H9 (cell line): Measurements from ENCODE around the gene AIF1L. TPM values are rescaled to one million over a fixed set of nuclear protein-coding genes. Genes with fewer than 3 reads are reported as not detected.
A peak's percentile ranks its signal among the peaks of the same experiment; 100 is the strongest.

Source experiments
- DNase-seq: peaks from one replicate; pipeline ENCODE4 v3.0.0-alpha.2; 2017
- H2AFZ ChIP-seq: one replicate; pipeline ENCODE4 v1.6.1; 2013; ENCODE audit warnings: mild to moderate bottlenecking, low read length, control low read depth, moderate library complexity
- H2AK5ac ChIP-seq: 2 replicates; pipeline ENCODE4 v1.6.1; 2013; ENCODE audit warnings: low read length, control low read depth, mixed read lengths; ENCODE audit not compliant: insufficient read length
- H2BK120ac ChIP-seq: one replicate; pipeline ENCODE4 v1.6.1; 2013; ENCODE audit warnings: low read depth, mild to moderate bottlenecking, low read length, control low read depth, inconsistent platforms; ENCODE audit not compliant: poor library complexity, severe bottlenecking
- H2BK12ac ChIP-seq: 2 replicates; pipeline ENCODE4 v1.6.1; 2013; ENCODE audit warnings: low read length, control low read depth, mixed read lengths, low read depth; ENCODE audit not compliant: insufficient read length
- H2BK15ac ChIP-seq: 2 replicates; pipeline ENCODE4 v1.6.1; 2013; ENCODE audit warnings: low read depth, low read length, control low read depth
- H2BK20ac ChIP-seq: one replicate; pipeline ENCODE4 v1.6.1; 2013; ENCODE audit warnings: low read depth, mild to moderate bottlenecking, low read length, control low read depth, inconsistent platforms; ENCODE audit not compliant: poor library complexity, severe bottlenecking
- H2BK5ac ChIP-seq: 2 replicates; pipeline ENCODE4 v1.6.1; 2013; ENCODE audit warnings: low read length, control low read depth, mixed read lengths; ENCODE audit not compliant: insufficient read length
- H3K14ac ChIP-seq: 2 replicates; pipeline ENCODE4 v1.6.1; 2013; ENCODE audit warnings: low read length, control low read depth; ENCODE audit not compliant: insufficient read depth
- H3K18ac ChIP-seq: 2 replicates; pipeline ENCODE4 v1.6.1; 2013; ENCODE audit warnings: low read depth, mild to moderate bottlenecking, mixed read lengths, low read length, control low read depth; ENCODE audit not compliant: insufficient read length
- H3K23ac ChIP-seq: 2 replicates; pipeline ENCODE4 v1.6.1; 2013; ENCODE audit warnings: low read length, control low read depth, mixed read lengths, low read depth; ENCODE audit not compliant: insufficient read length
- H3K23me2 ChIP-seq: 2 replicates; pipeline ENCODE4 v1.6.1; 2013; ENCODE audit warnings: low read depth, mild to moderate bottlenecking, mixed read lengths, low read length, control low read depth; ENCODE audit not compliant: insufficient read length, poor library complexity, severe bottlenecking
- H3K27ac ChIP-seq: 2 replicates; pipeline ENCODE4 v1.5.1; 2013; ENCODE audit warnings: low read length, control low read depth, mixed read lengths, low read depth; ENCODE audit not compliant: insufficient read length
- H3K27me3 ChIP-seq: 2 replicates; pipeline ENCODE4 v1.6.1; 2013; ENCODE audit warnings: low read length, control low read depth, inconsistent platforms; ENCODE audit not compliant: insufficient read depth
- H3K4ac ChIP-seq: 2 replicates; pipeline ENCODE4 v1.6.1; 2013; ENCODE audit warnings: low read depth, mild to moderate bottlenecking, control low read depth, inconsistent platforms, low read length, moderate library complexity
- H3K4me1 ChIP-seq: 2 replicates; pipeline ENCODE4 v1.6.1; 2013; ENCODE audit warnings: low read length, control low read depth, inconsistent platforms; ENCODE audit not compliant: insufficient read depth
- H3K4me2 ChIP-seq: 2 replicates; pipeline ENCODE4 v1.6.1; 2013; ENCODE audit warnings: low read length, control low read depth, mixed read lengths; ENCODE audit not compliant: insufficient read length, insufficient read depth
- H3K56ac ChIP-seq: 2 replicates; pipeline ENCODE4 v1.6.1; 2013; ENCODE audit warnings: low read depth, mild to moderate bottlenecking, mixed read lengths, low read length, control low read depth; ENCODE audit not compliant: insufficient read length
- H3K79me1 ChIP-seq: 2 replicates; pipeline ENCODE4 v1.6.1; 2013; ENCODE audit warnings: low read depth, mild to moderate bottlenecking, moderate library complexity, low read length, control low read depth, inconsistent platforms; ENCODE audit not compliant: insufficient read depth, poor library complexity, severe bottlenecking
- H3K79me2 ChIP-seq: 2 replicates; pipeline ENCODE4 v1.6.1; 2013; ENCODE audit warnings: low read length, control low read depth, inconsistent platforms; ENCODE audit not compliant: insufficient read depth
- H3K9ac ChIP-seq: 2 replicates; pipeline ENCODE4 v1.6.1; 2013; ENCODE audit warnings: low read length, control low read depth, mixed read lengths; ENCODE audit not compliant: insufficient read length; ENCODE audit errors: extremely low read depth
- H3K9me3 ChIP-seq: one replicate; pipeline ENCODE4 v1.6.1; 2013; ENCODE audit warnings: low read depth, low read length, inconsistent platforms; ENCODE audit not compliant: control insufficient read depth
- H3T11ph ChIP-seq: one replicate; pipeline ENCODE4 v1.6.1; 2013; ENCODE audit warnings: mild to moderate bottlenecking, low read length, control low read depth, inconsistent platforms
- H4K20me1 ChIP-seq: one replicate; pipeline ENCODE4 v1.6.1; 2013; ENCODE audit not compliant: control insufficient read depth, insufficient read length, insufficient read depth
- H4K5ac ChIP-seq: 2 replicates; pipeline ENCODE4 v1.6.1; 2013; ENCODE audit warnings: low read depth, mild to moderate bottlenecking, mixed read lengths, low read length, control low read depth; ENCODE audit not compliant: insufficient read length
- H4K8ac ChIP-seq: replicated peaks from 2 replicates; pipeline ENCODE4 v1.6.1; 2013; ENCODE audit warnings: low read length, control low read depth, mixed read lengths, low read depth; ENCODE audit not compliant: insufficient read length
- H4K91ac ChIP-seq: 2 replicates; pipeline ENCODE4 v1.6.1; 2013; ENCODE audit warnings: low read depth, mild to moderate bottlenecking, moderate library complexity, mixed read lengths, low read length, control low read depth; ENCODE audit not compliant: insufficient read length
- H3K27ac Mint-ChIP-seq, 3 experiments: 2 replicates in 2 of 3; 3 replicates in 1 of 3; pipeline ENCODE4 v1.8.0; 2020 to 2021; ENCODE audit warnings: mixed read lengths in 3 of 3, mild to moderate bottlenecking in 1 of 3, moderate library complexity in 1 of 3
- H3K27me3 Mint-ChIP-seq: 2 replicates; pipeline ENCODE4 v1.8.0; 2021; ENCODE audit warnings: low read depth, mild to moderate bottlenecking, moderate library complexity, mixed read lengths
- H3K36me3 Mint-ChIP-seq, 3 experiments: 2 replicates in 2 of 3; 3 replicates in 1 of 3; pipeline ENCODE4 v1.8.0; 2020 to 2021; ENCODE audit warnings: low read depth in 3 of 3, mixed read lengths in 3 of 3; ENCODE audit not compliant: insufficient read depth in 1 of 3
- H3K4me1 Mint-ChIP-seq, 2 experiments: 2 replicates each; pipeline ENCODE4 v1.8.0; 2020; ENCODE audit warnings: mixed read lengths in 2 of 2
- H3K4me3 Mint-ChIP-seq, 2 experiments: 2 replicates in 1 of 2; 3 replicates in 1 of 2; pipeline ENCODE4 v1.8.0; 2020 to 2021; ENCODE audit warnings: mild to moderate bottlenecking in 2 of 2, mixed read lengths in 2 of 2, moderate library complexity in 1 of 2
- H3K9me3 Mint-ChIP-seq, 2 experiments: 2 replicates in 1 of 2; 3 replicates in 1 of 2; pipeline ENCODE4 v1.8.0; 2020; ENCODE audit warnings: mild to moderate bottlenecking in 2 of 2, mixed read lengths in 2 of 2, moderate library complexity in 1 of 2
- WGBS: extraction: QIAGEN DNeasy Blood & Tissue Kit; methylation state at CpG from one replicate; pipeline ENCODE4 v1.1.7; 2013; ENCODE audit warnings: missing lambda C conversion rate, low lambda C conversion rate, mixed read lengths; ENCODE audit not compliant: insufficient read length; ENCODE audit errors: extremely low coverage; 5-methylcytosine and 5-hydroxymethylcytosine counted together
- total RNA-seq: library from RNA; stranded (reverse); gene quantifications from 2 replicates; pipeline ENCODE4 v1.2.1, GENCODE V29; 2021
- TF ChIP-seq, protein P1 (sequence below): fragments of 200-600 bp; sonication (generic); conservative IDR thresholded peaks from 3 replicates; pipeline ENCODE4 v1.8.0; 2021; ENCODE audit warnings: antibody characterized with exemption, mild to moderate bottlenecking

AIF1L gene
- total RNA-seq, 1 experiment from 2014 or later = 122 TPM

DNA sequence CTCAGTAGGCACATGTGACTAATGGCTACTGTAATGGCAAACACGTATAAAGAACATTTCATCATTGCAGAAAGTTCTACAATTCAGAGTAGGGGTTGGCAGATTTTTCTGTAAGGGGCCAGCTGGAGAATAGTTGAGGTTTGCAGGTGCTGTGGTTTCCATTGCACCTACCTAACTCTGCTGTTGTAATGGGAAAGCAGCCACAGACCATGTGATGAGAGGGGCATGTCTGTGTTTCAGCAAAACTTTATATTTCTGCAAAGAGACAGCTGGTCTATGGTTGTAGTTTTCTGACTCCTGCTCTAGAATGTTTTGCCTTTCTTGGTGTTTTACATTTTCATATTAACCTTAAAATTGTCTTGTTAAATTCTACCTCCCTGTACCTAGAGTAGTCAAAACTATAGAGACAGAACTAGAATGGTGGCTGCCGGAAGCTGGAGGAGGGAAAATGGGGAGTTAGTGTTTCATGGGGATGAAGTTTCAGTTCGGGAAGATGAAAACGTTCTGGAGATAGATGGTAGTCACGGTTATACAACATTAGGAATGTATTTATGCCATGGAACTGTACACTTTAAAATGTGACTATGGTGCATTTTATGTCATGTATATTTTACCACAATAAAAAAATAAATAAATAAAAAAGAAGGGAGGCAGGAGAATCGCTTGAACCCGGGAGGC lies 73.4 kb downstream of the AIF1L start:
- TF ChIP-seq, protein P1, sequence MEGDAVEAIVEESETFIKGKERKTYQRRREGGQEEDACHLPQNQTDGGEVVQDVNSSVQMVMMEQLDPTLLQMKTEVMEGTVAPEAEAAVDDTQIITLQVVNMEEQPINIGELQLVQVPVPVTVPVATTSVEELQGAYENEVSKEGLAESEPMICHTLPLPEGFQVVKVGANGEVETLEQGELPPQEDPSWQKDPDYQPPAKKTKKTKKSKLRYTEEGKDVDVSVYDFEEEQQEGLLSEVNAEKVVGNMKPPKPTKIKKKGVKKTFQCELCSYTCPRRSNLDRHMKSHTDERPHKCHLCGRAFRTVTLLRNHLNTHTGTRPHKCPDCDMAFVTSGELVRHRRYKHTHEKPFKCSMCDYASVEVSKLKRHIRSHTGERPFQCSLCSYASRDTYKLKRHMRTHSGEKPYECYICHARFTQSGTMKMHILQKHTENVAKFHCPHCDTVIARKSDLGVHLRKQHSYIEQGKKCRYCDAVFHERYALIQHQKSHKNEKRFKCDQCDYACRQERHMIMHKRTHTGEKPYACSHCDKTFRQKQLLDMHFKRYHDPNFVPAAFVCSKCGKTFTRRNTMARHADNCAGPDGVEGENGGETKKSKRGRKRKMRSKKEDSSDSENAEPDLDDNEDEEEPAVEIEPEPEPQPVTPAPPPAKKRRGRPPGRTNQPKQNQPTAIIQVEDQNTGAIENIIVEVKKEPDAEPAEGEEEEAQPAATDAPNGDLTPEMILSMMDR = no peak
- H2AK5ac ChIP-seq = no peak overlapping the region
- Mint-ChIP-seq H3K9me3 (no peaks in the 10 kb centered on the region), H3K4me1 (no peaks in the 10 kb centered on the region), H3K36me3 (peaks cover 7 to 39% (median 30%) of the 10 kb centered on the region in 3 experiments; a peak in 6 of 7 replicates), H3K27ac (peak overlapping the region; percentile 8 to 78 (median 66); a peak in 4 of 7 replicates), H3K4me3 (no peak overlapping the region), H3K27me3 (no peaks in the 10 kb centered on the region)
- no peak overlapping the region for H2AFZ ChIP-seq
- H3K23me2 ChIP-seq = no peaks in the 10 kb centered on the region
- no peak overlapping the region for H3K9ac ChIP-seq
- DNase-seq = no peak
- no peak overlapping the region for H3K56ac ChIP-seq
- no peak overlapping the region for H3K4ac ChIP-seq
- no peak overlapping the region for H3K4me2 ChIP-seq
- H2BK15ac ChIP-seq = no peak overlapping the region
- H4K8ac ChIP-seq = no peak overlapping the region
- H3K9me3 ChIP-seq = no peaks in the 10 kb centered on the region
- no peaks in the 10 kb centered on the region for H3K79me2 ChIP-seq
- H2BK120ac ChIP-seq = no peak overlapping the region
- WGBS = no CpG with 5 or more reads among the region's 7 CpGs
- H2BK5ac ChIP-seq = no peak overlapping the region
- no peak overlapping the region for H3T11ph ChIP-seq
- no peak overlapping the region for H3K18ac ChIP-seq
- H4K20me1 ChIP-seq = no peaks in the 10 kb centered on the region
- no peak overlapping the region for H4K5ac ChIP-seq
- no peaks in the 10 kb centered on the region for H3K79me1 ChIP-seq
- H2BK20ac ChIP-seq = no peak overlapping the region
- no peak overlapping the region for H3K27ac ChIP-seq
- H3K27me3 ChIP-seq = no peaks in the 10 kb centered on the region
- no peak overlapping the region for H3K23ac ChIP-seq
- no peaks in the 10 kb centered on the region for H3K4me1 ChIP-seq
- no peak overlapping the region for H4K91ac ChIP-seq
- no peak overlapping the region for H2BK12ac ChIP-seq
- H3K14ac ChIP-seq = no peak overlapping the region

Other genes with a start within 250 kb of the AIF1L start
- gene QRFP, start 199.7 kb upstream of the AIF1L start, total RNA-seq = not detected in 2 replicates
- gene FIBCD1, start 157.3 kb upstream of the AIF1L start, total RNA-seq = 6.2 and 7.1 TPM in 2 replicates
- gene LAMC3, start 87.4 kb upstream of the AIF1L start, total RNA-seq = 21.7 and 21.9 TPM in 2 replicates
- 47.2 and 53.8 TPM in 2 replicates for gene NUP214, start 29.1 kb downstream of the AIF1L start, total RNA-seq
- gene FAM78A, start 180.0 kb downstream of the AIF1L start, total RNA-seq = 1.9 and 2.1 TPM in 2 replicates
- gene PLPP7, start 193.2 kb downstream of the AIF1L start, total RNA-seq = 1.9 and 2.4 TPM in 2 replicates